IMR-90 (cell line): Measurements from ENCODE around the gene TAT. TPM values are rescaled to one million over a fixed set of nuclear protein-coding genes. Genes with fewer than 3 reads are reported as not detected.

Source experiments
- ATAC-seq: fragments of 200-7000 bp; cut with Tn5 transposase; 2 replicates; pipeline ENCODE4 v1.9.1; 2020; ENCODE audit warnings: low read depth, mild to moderate bottlenecking, moderate library complexity
- BruUV-seq: library from RNA; stranded (reverse); fragments of 400-500 nt; replicated peaks from 2 replicates; lab custom pipeline; 2021; lab: Mats Ljungman, UMichigan
- CTCF ChIA-PET: fragments of 300-600 bp; formaldehyde crosslinking; extraction: SDS; loops from one replicate; lab custom pipeline; 2021; ENCODE audit warnings: antibody characterized with exemption; lab: Yijun Ruan, JAX
- POLR2A ChIA-PET: fragments of 300-600 bp; sonication (Branson Sonifier 250); formaldehyde crosslinking; loops from one replicate; lab custom pipeline; 2022; ENCODE audit warnings: antibody characterized with exemption; ENCODE audit not compliant: unreplicated experiment; lab: Charles Lee
- DNase-seq: peaks from one replicate; pipeline ENCODE4 v3.0.0; 2013
- H2AFZ ChIP-seq: replicated peaks from 2 replicates; pipeline ENCODE3; 2013; ENCODE audit warnings: low read length, mild to moderate bottlenecking; ENCODE audit not compliant: poor library complexity
- H2AK5ac ChIP-seq: 2 replicates; pipeline ENCODE4 v1.6.1; 2013; ENCODE audit warnings: low read depth, low read length, inconsistent platforms
- H2AK9ac ChIP-seq: replicated peaks from 2 replicates; pipeline ENCODE3; 2013; ENCODE audit warnings: mild to moderate bottlenecking, low read depth, low read length, moderate library complexity; ENCODE audit not compliant: poor library complexity
- H2BK120ac ChIP-seq: 2 replicates; pipeline ENCODE4 v1.6.1; 2013; ENCODE audit warnings: low read depth, low read length, inconsistent platforms
- H2BK15ac ChIP-seq: 3 replicates; pipeline ENCODE4 v1.6.1; 2013; ENCODE audit warnings: low read depth, low read length, inconsistent platforms
- H2BK20ac ChIP-seq: 2 replicates; pipeline ENCODE4 v1.6.1; 2013; ENCODE audit warnings: low read depth, mild to moderate bottlenecking, inconsistent platforms, low read length, moderate library complexity
- H2BK5ac ChIP-seq: 2 replicates; pipeline ENCODE4 v1.6.1; 2013; ENCODE audit warnings: mild to moderate bottlenecking, low read depth, low read length, inconsistent platforms; ENCODE audit not compliant: poor library complexity, severe bottlenecking
- H3K14ac ChIP-seq: replicated peaks from 2 replicates; pipeline ENCODE4 v1.6.1; 2013; ENCODE audit warnings: low read depth, low read length, inconsistent platforms
- H3K18ac ChIP-seq: 2 replicates; pipeline ENCODE4 v1.6.1; 2013; ENCODE audit warnings: low read depth, low read length, control low read depth
- H3K23ac ChIP-seq: 2 replicates; pipeline ENCODE4 v1.6.1; 2013; ENCODE audit warnings: low read depth, low read length, inconsistent platforms
- H3K27ac ChIP-seq: 2 replicates; pipeline ENCODE4 v1.5.1; 2013; ENCODE audit warnings: mild to moderate bottlenecking, control low read depth, low read length; ENCODE audit not compliant: insufficient read depth
- H3K27me3 ChIP-seq: 2 replicates; pipeline ENCODE4 v1.6.1; 2013; ENCODE audit warnings: low read length; ENCODE audit not compliant: control insufficient read depth, insufficient read depth
- H3K36me3 ChIP-seq: 2 replicates; pipeline ENCODE4 v1.6.1; 2013; ENCODE audit warnings: low read length, mixed read lengths; ENCODE audit not compliant: control insufficient read depth, insufficient read depth
- H3K4ac ChIP-seq: 2 replicates; pipeline ENCODE4 v1.6.1; 2013; ENCODE audit warnings: low read depth, low read length, inconsistent platforms
- H3K4me1 ChIP-seq: 2 replicates; pipeline ENCODE4 v1.6.1; 2013; ENCODE audit warnings: low read length, mixed read lengths; ENCODE audit not compliant: control insufficient read depth, insufficient read depth
- H3K4me2 ChIP-seq: 2 replicates; pipeline ENCODE4 v1.6.1; 2013; ENCODE audit warnings: low read depth, mild to moderate bottlenecking, control low read depth, low read length, moderate library complexity
- H3K4me3 ChIP-seq: 2 replicates; pipeline ENCODE4 v1.5.1; 2013; ENCODE audit warnings: low read depth, mild to moderate bottlenecking, control low read depth, low read length, moderate library complexity; ENCODE audit not compliant: insufficient read depth
- H3K56ac ChIP-seq: 2 replicates; pipeline ENCODE4 v1.6.1; 2013; ENCODE audit warnings: low read length, inconsistent platforms; ENCODE audit not compliant: insufficient read depth; ENCODE audit errors: extremely low read depth
- H3K79me1 ChIP-seq, 2 experiments: 2 replicates each; pipeline ENCODE4 v1.6.1; 2013; ENCODE audit warnings: low read length in 2 of 2, inconsistent platforms in 1 of 2, low read depth in 1 of 2
- H3K9ac ChIP-seq: 2 replicates; pipeline ENCODE4 v1.6.1; 2013; ENCODE audit warnings: low read depth, low read length, control low read depth
- H3K9me1 ChIP-seq: 2 replicates; pipeline ENCODE4 v1.6.1; 2013; ENCODE audit warnings: low read length, inconsistent platforms; ENCODE audit not compliant: insufficient read depth
- H3K9me3 ChIP-seq: 2 replicates; pipeline ENCODE4 v1.6.1; 2013; ENCODE audit warnings: low read length; ENCODE audit not compliant: control insufficient read depth, insufficient read depth
- H4K20me1 ChIP-seq: 2 replicates; pipeline ENCODE4 v1.6.1; 2013; ENCODE audit warnings: low read length, inconsistent platforms; ENCODE audit not compliant: insufficient read depth
- H4K5ac ChIP-seq: 2 replicates; pipeline ENCODE4 v1.6.1; 2013; ENCODE audit warnings: mild to moderate bottlenecking, low read depth, low read length, control low read depth
- H4K8ac ChIP-seq, 2 experiments: 2 replicates each; pipeline ENCODE4 v1.6.1; 2013; ENCODE audit warnings: low read depth in 2 of 2, low read length in 2 of 2, control low read depth in 1 of 2, inconsistent platforms in 1 of 2
- H4K91ac ChIP-seq: 2 replicates; pipeline ENCODE4 v1.6.1; 2013; ENCODE audit warnings: low read depth, low read length, inconsistent platforms; ENCODE audit not compliant: insufficient read depth
- CTCF ChIP-seq: conservative IDR thresholded peaks from 2 replicates; pipeline ENCODE4 v1.5.1; 2012; ENCODE audit warnings: mild to moderate bottlenecking, low read depth, low read length, improper control_type of control experiment
- RCOR1 ChIP-seq: IDR thresholded peaks from 2 replicates; pipeline ENCODE4 v1.6.1; 2012; ENCODE audit warnings: mild to moderate bottlenecking, low read length, improper control_type of control experiment; ENCODE audit not compliant: insufficient replicate concordance
- WGBS, 2 experiments: methylation state at CpG; one replicate each; pipeline versions ENCODE4 v1.1.5 to v1.1.7; 2013; ENCODE audit warnings: missing lambda C conversion rate in 2 of 2; ENCODE audit not compliant: insufficient read length in 1 of 2; ENCODE audit errors: extremely low coverage in 2 of 2; 5-methylcytosine and 5-hydroxymethylcytosine counted together
- dilution Hi-C: fragments of 300-500 bp; cut with HindIII; formaldehyde crosslinking; loops from one replicate; pipeline ENCODE4 v1.14.3; 2018; ENCODE audit warnings: low sequenced_read_pairs; ENCODE audit not compliant: unreplicated experiment
- in situ Hi-C: fragments of 300-500 bp; cut with MboI; formaldehyde crosslinking; loops from 3 replicates; pipeline ENCODE4 v1.14.3; 2019; ENCODE audit warnings: low sequenced_read_pairs, inconsistent platforms, mixed read lengths
- intact Hi-C: fragments of 100-400 bp; cut with micrococcal nuclease; formaldehyde crosslinking; loops from 2 replicates; pipeline ENCODE4 v1.10.0; 2022
- polyA plus RNA-seq, 3 experiments: library from polyadenylated mRNA; depleted of rRNA; stranded (reverse); fragments of >200 nt; gene quantifications; 2 replicates each; pipeline ENCODE4 v1.2.3, GENCODE V29; 2012; ENCODE audit warnings: low replicate concordance in 1 of 3
- total RNA-seq: library from RNA; depleted of rRNA; stranded (reverse); fragments of >200 nt; gene quantifications from 2 replicates; pipeline ENCODE4 v1.2.3, GENCODE V29; 2012

The TAT gene
- total and polyA plus RNA-seq, 2 of the 4 experiments (the other 2 are of a cell fraction): not detected

DNA sequence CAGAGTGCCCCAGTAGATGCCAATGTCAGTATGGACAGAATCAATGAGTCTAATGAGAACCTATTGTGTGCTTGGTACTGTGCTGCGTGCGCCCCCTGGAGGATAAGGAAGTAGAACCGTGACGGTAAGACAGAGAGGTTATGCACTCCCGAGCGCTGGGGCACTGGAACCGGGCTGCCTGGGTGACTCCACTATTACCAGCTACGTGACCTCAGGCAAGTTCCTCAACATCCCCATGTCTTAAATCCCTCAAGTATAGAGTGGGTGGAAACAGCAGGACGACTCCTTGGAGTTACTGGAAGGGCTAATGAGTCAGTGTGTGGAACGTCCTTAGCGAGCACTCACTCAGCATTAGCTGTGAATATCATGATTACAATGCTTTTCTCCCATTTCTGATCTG is 34.5 kb downstream of the TAT start:
- Histone ChIP-seq H3K18ac (no peak overlapping the region), H3K27ac (no peak overlapping the region), H2AFZ (no peak overlapping the region), H3K56ac (no peak overlapping the region), H4K91ac (no peak overlapping the region), H3K14ac (no peak overlapping the region), H2BK15ac (no peak overlapping the region), H3K27me3 (no peaks in the 10 kb centered on the region), H3K23ac (no peak overlapping the region), H4K20me1 (no peaks in the 10 kb centered on the region), H2BK20ac (no peak overlapping the region), H2AK5ac (no peak overlapping the region), H4K5ac (no peak overlapping the region), H3K4ac (no peak overlapping the region), H3K79me1 (no peaks in the 10 kb centered on the region), H3K9ac (no peak overlapping the region), H3K9me1 (no peaks in the 10 kb centered on the region), H3K9me3 (no peaks in the 10 kb centered on the region), H3K4me2 (no peak overlapping the region), H3K4me3 (no peak overlapping the region), H3K4me1 (no peaks in the 10 kb centered on the region), H3K36me3 (no peaks in the 10 kb centered on the region), H4K8ac (no peak overlapping the region), H2BK5ac (no peak overlapping the region), H2AK9ac (no peak overlapping the region), H2BK120ac (no peak overlapping the region)
- ATAC-seq: peak; percentile 57
- ChIA-PET POLR2A (no interaction called here), CTCF (no interaction called here)
- DNase-seq: peak; percentile 6
- TF ChIP-seq RCOR1: no peak
- peak; percentile 38 for TF ChIP-seq CTCF
- dilution Hi-C loops (no loop called here), intact Hi-C loops (no loop called here), in situ Hi-C loops (no loop called here)
- WGBS, 2 experiments: no CpG with 5 or more reads among the region's 11 CpGs
- BruUV-seq: no TSS peak
